DMS114 treated with DMSO at 0.1 percent for 48 hours (cell line): ENCODE results near the gene ARMH2.
"Not testable (repeated sequence)": the region's sequence is repeated elsewhere in the genome, so short reads cannot be mapped to it uniquely, and the experiment has no call there.

Experiments used
- DNase-seq: peaks from one replicate; lab custom pipeline; 2025; ENCODE audit not compliant: unreplicated experiment; lab: John Stamatoyannopoulos, UW

ARMH2 gene

DNA sequence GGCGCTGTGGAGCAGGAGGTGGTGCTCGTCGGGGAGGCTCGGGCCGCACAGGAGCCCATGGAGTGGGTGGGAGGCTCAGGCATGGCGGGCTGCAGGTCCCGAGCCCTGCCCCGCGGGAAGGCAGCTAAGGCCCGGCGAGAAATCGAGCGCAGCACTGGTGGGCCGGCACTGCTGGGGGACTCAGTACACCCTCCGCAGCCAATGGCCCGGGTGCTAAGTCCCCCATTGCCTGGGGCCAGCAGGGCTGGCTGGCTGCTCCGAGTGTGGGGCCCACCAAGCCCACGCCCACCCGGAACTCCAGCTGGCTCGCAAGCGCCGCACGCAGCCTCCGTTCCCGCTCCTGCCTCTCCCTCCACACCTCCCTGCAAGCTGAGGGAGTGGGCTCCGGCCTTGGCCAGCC, 32.7 kb downstream of the ARMH2 start:
- DNase-seq, result not testable (repeated sequence)

DNA sequence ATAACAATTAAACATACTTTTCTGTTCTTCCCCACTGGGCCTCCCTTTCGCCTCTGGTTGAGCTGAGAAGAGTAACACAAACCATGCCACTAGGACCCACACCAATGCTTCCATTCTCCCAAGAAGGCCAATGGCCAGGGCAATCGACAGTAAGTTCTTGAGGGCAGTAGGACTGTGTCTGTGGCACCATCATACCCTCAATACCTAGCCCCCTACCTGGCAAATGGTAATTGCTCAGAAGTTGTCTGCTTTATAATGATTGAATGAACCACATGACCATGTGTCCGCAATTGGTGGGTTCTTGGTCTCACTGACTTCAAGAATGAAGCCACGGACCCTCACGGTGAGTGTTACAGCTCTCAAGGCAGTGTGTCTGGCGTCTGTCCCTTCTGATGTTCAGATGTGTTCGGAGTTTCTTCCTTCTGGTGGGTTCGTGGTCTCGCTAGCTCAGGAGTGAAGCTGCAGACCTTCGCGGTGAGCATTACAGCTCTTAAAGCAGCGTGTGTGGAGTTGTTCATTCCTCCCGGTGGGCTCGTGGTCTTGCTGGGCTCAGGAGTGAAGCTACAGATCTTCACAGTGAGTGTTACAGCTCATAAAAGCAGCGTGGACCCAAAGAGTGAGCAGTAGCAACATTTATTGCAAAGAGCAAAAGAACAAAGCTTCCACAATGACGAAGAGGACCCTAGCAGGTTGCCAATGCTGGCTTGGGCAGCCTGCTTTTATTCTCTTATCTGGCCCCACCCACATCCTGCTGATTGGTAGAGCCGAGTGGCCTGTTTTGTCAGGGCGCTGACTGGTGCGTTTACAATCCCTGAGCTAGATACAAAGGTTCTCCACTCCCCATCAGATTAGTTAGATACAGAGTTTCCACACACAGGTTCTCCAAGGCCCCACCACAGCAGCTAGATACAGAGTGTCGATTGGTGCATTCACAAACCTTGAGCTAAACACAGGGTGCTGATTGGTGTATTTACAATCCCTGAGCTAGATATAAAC, 33.6 kb downstream of the ARMH2 start:
- DNase-seq, result not testable (repeated sequence)

DNA sequence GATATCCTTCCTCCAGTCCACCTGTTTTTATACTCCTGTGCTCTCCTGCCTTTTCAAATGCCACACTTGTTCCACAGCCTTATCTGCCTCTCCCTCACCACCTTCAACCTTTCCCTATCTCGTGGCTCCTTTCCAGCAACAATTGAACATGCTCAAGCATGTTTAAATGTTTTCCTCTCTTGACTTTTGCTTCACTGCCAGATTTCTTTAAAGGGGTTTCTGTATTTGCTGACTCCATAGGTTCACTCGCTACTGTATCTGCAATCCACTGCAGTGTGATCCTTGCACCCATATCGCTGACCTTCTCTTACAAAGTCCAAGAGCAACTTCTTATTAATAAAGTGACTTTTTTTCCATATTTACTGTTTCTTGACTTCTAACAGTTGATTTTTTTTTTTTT, 35.1 kb downstream of the ARMH2 start:
- no peak for DNase-seq

DNA sequence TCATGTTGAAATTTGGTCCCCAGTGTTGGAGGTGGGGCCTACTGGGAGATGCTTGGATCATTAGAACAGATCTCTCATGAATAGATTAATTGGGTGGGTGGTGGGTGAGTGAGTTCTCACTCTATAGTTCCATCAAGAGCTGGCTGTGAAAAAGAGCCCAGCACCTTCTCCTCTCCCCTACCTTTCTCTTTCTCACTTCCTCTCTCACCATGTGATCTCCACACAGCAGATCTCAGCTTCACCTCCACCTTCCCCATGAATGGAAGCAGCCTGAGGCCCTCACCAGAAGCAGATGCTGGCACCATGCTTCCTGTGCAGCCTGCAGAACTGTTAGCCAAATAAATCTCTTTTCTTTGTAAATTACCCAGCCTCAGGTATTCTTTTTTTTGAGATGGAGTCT, 36.9 kb downstream of the ARMH2 start:
- no peak for DNase-seq

GRCh38 chr6:24761193-24761835, 37.4 kb downstream of the ARMH2 start:
- peak; percentile 38 for DNase-seq

GRCh38 chr6:24760210-24760609, 38.5 kb downstream of the ARMH2 start:
- DNase-seq, result no peak

DNA sequence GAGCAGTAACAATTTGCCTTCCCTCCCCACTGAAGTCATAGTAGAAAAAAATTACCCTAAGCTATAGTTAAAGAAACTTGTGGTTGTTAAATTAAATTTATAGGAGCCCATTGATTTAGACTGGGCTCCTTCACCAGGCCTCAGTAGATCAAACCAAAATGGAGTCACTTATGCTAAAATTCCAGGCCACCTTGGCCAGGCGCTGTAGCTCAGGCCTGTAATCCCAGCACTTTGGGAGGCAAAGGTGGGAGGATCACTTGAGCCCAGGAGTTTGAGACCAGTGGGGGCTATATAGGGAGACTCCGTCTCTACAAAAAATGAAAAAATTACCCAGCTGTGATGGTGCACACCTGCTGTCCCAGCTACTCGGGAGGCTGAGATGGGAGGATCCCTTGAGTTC, 39.0 kb downstream of the ARMH2 start:
- DNase-seq, result no peak

GRCh38 chr6:24757611-24758010, 41.1 kb downstream of the ARMH2 start:
- no peak for DNase-seq

- no peak for DNase-seq
Observed at GRCh38 chr6:24755279-24755678, 43.4 kb downstream of the ARMH2 start.

- DNase-seq, result not testable (repeated sequence)
Observed at GRCh38 chr6:24754378-24754777, 44.3 kb downstream of the ARMH2 start.

DNA sequence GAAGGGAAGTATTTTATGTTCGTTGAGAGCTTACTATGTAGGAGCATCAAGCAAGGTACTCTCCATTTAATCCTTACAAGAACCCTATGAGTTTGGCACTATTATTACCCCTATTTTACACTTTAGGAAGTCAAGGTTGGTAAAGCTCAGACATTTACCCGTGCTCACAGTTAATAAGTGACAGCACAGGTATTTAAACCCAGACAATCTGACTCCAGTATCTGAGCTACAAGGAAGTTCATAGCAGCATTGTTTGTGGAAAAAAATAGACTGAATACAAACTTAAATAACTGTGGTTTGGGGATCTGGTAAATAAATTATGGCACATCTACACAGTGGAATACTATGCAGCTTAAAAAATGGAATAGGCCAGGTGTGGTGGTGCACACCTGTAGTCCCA, 45.2 kb downstream of the ARMH2 start:
- DNase-seq, result no peak

DNA sequence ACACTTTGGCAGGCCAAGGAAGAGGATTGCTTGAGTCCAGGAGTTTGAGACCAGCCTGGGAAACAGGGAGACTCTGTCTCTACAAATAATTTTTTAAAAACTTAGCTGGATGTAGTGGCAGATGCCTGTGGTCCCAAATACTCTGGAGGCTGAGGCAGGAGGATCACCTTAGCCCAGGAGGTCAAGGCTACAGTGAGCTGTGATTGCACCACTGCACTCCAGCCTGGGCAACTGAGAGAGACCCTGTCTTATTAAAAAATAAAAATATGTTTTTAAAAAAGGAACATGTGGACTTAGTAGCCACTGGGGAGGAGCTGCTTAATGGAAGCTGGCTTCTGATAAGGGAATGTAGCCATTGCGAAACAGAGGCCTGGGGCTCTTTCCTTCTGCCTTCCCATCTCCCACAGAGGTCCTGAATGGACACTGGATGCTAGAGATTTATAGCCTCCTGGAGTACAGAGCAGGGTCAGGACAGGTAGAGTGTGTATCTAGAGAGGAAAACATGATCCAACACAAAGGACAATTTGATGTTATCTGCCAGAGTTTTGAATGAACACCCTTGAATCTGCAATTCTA, 45.7 kb downstream of the ARMH2 start:
- no peak for DNase-seq

DNA sequence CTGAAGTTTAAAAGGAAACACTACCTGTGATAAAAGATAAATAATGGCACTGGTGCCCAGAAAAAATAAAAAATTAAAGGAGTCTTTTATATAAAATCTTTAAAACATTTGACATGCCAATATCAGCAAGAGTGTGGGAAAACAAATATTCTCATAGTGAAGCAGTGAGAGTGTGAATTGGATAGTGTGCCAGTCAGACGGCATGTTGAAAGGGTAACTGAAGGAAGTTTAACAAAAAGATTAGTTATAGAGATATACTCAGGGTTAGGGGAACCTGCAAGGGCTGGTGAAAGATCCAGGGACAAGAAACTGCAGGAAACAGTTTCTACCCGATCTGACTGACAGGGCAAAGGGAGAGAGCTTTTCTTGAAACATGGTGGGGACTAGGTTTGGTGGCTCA, 46.2 kb downstream of the ARMH2 start:
- no peak for DNase-seq

- DNase-seq, result not testable (repeated sequence)
Observed at GRCh38 chr6:24750878-24751277, 47.8 kb downstream of the ARMH2 start.

DNA sequence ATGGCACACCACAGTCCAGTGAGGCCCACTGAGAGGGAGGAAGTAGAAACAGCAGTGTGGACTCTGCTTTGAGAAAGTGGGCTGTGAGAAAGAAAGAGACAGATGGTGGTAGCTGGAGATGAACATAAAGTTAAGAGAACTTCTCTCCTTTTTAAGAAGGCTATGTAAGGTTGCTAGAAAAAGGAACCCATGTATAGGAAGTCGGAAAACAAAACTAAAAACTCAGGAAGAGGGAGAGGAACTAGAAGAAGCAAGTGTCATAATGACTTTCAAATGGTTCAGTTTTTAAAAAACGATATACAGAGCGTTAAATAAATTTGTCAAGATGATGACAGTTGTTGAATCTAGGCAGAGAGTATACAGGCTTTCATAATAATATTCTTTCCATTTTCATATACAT, 49.4 kb downstream of the ARMH2 start:
- DNase-seq, result no peak
